Measurements from ENCODE around the gene PPIL6.

DNA sequence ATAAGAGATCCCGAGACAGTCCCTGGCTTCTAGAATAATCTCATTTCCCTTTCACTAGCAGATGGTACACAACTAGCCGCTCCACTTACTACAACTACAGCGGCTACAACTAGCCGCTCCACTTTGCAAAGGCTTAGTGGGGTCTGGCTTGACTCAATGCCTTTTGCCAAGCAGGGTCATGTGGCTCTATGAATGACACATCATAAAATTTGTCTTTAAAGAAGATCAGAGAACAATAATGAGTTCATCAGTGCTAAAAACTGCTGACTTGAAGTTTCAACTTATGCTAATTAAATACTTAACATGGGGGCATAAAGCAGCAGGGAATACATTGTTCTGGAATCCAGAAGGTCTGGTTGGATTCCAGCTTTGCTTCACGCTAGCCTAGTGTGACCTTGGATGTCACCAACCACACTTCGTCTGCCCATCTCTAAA lies 17.2 kb upstream of the PPIL6 start:
- TF ChIP-seq, protein P1, sequence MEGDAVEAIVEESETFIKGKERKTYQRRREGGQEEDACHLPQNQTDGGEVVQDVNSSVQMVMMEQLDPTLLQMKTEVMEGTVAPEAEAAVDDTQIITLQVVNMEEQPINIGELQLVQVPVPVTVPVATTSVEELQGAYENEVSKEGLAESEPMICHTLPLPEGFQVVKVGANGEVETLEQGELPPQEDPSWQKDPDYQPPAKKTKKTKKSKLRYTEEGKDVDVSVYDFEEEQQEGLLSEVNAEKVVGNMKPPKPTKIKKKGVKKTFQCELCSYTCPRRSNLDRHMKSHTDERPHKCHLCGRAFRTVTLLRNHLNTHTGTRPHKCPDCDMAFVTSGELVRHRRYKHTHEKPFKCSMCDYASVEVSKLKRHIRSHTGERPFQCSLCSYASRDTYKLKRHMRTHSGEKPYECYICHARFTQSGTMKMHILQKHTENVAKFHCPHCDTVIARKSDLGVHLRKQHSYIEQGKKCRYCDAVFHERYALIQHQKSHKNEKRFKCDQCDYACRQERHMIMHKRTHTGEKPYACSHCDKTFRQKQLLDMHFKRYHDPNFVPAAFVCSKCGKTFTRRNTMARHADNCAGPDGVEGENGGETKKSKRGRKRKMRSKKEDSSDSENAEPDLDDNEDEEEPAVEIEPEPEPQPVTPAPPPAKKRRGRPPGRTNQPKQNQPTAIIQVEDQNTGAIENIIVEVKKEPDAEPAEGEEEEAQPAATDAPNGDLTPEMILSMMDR (IDR thresholded peaks at IDR 0.05) = no peak
- TF ChIP-seq POLR2AphosphoS5 (IDR thresholded peaks at IDR 0.05) (no peak), POLR2A (IDR thresholded peaks at IDR 0.05) (no peak)
